Measurements from ENCODE around the gene TOX3.

DNA sequence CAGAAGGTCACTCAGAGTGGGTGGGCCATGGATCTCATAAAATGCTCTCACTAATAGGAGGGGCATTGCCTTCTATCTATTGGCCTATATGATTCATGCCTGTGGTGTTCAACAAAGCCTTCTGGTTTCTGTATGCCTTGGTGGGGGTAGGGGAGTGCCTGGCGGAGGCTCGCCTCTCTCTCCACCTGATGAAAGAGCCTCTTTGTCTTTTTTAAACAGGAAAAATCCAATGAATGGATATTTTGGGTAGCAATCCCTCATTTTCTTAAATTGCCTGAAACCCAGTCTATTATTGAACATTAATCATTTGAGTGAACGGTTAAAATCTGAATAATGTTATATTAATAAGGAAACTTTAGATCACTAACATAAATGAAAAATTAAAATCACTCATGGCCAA is 90.6 kb downstream of the TOX3 start:
- TF ChIP-seq, protein P1, sequence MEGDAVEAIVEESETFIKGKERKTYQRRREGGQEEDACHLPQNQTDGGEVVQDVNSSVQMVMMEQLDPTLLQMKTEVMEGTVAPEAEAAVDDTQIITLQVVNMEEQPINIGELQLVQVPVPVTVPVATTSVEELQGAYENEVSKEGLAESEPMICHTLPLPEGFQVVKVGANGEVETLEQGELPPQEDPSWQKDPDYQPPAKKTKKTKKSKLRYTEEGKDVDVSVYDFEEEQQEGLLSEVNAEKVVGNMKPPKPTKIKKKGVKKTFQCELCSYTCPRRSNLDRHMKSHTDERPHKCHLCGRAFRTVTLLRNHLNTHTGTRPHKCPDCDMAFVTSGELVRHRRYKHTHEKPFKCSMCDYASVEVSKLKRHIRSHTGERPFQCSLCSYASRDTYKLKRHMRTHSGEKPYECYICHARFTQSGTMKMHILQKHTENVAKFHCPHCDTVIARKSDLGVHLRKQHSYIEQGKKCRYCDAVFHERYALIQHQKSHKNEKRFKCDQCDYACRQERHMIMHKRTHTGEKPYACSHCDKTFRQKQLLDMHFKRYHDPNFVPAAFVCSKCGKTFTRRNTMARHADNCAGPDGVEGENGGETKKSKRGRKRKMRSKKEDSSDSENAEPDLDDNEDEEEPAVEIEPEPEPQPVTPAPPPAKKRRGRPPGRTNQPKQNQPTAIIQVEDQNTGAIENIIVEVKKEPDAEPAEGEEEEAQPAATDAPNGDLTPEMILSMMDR (conservative IDR thresholded peaks at IDR 0.05; ENCODE audit: low read depth, low read length), result no peak
- TF ChIP-seq EZH2 (IDR thresholded peaks at IDR 0.05; ENCODE audit: borderline replicate concordance, low read depth, low read length, poor library complexity, severe bottlenecking), result no peak
